OCI-M1 (cell line): ENCODE data around the gene ANO6.
"Not testable (repeated sequence)": the region's sequence is repeated elsewhere in the genome, so short reads cannot be mapped to it uniquely, and the experiment has no call there.

Experiments
- DNase-seq: peaks from one replicate; lab custom pipeline; 2025; lab: John Stamatoyannopoulos, UW

Gene ANO6

GRCh38 chr12:45348311-45348710, 132.4 kb downstream of the ANO6 start:
- no peak for DNase-seq

DNA sequence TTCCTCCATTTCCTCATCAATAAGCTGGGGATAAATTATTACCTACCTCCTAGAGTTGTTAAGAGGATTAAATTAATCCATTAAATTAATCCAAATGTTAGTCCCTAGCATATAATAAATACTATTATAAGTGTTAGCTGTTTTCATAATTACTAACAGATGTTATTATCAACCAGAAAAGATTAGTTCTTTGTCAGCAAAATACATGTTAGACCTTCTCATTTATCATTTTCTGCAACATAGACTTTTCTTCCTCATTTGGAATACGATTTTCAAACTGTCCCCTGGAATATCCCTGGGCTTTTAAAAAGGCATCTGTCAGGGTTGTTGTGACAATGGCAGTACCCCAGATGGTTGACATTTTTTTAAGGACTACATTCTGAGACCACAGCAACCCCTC, 133.1 kb downstream of the ANO6 start:
- DNase-seq = no peak

GRCh38 chr12:45349916-45350315, 134.0 kb downstream of the ANO6 start:
- no peak for DNase-seq

GRCh38 chr12:45350861-45351260, 135.0 kb downstream of the ANO6 start:
- no peak for DNase-seq

GRCh38 chr12:45351921-45352670, 136.2 kb downstream of the ANO6 start:
- no peak for DNase-seq

- DNase-seq = no peak
Observed at GRCh38 chr12:45353944-45354343, 138.0 kb downstream of the ANO6 start.

GRCh38 chr12:45354399-45354798, 138.5 kb downstream of the ANO6 start:
- no peak for DNase-seq

GRCh38 chr12:45355730-45356129, 139.8 kb downstream of the ANO6 start:
- DNase-seq = no peak

DNA sequence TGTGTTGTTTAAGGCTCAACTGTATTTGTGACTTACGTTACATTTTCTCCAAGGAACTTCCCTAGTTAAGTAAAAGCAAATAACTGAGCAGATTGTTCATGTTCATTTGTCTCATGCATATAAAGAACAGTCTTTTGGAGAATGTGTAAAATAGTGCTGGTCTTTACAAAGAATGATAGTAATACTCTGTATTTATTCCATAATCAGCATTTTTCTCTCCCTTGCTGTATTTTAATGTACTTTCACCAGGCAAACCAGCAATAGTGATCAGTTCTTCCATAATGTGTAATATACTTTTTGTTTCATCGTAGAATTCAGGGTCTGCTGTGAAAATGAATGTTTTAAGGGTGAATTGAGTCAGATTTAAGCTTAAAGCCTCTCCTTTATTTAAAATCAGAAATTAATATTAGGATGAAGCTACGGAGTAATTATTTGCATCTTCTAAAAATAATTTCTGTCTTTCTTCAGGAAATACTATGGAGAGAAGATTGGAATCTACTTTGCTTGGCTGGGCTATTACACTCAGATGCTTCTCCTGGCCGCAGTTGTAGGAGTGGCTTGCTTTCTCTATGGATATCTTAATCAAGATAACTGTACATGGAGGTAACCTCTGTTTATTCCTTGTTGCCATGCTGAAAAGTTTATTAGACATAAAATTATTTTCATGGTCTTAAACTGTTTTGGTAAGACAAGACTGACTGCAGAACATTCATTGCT, 141.1 kb downstream of the ANO6 start:
- no peak for DNase-seq

- DNase-seq = no peak
Observed at GRCh38 chr12:45357539-45358417, 141.9 kb downstream of the ANO6 start.

GRCh38 chr12:45362291-45362690, 146.4 kb downstream of the ANO6 start:
- DNase-seq = no peak

- peak; percentile 1 for DNase-seq
Observed at GRCh38 chr12:45363903-45364302, 148.0 kb downstream of the ANO6 start.

DNA sequence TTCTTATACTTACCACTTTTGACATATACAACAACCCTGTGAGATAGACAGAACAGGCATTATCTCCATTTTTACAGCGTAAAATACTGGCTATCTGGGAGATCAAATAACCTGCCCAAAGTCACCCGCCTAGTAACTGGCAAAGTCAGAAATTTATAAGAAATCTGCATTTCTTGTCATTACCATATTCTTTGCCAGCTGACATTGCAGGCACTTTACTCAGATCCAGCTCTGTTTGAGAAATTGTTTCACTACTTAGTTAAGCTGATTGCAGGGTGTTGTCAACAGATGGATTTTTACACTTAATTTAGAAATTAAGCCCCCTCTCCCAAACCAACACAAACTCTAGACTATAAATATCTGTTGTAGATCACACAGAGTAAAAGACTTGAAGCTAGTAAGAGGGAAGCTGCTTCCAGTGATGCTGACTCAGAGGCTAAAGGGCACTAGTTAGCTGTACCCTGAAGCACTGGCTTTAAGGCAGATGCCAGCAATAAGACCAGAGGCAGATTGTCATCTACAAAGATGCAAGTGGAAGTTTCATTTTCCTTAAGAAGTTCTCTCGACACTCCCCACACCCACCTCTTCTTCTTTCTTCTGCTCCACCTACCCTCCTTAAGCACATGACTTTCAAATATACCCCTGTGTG, 153.1 kb downstream of the ANO6 start:
- peak; percentile 69 for DNase-seq

- no peak for DNase-seq
Observed at GRCh38 chr12:45377815-45378214, 161.9 kb downstream of the ANO6 start.

DNA sequence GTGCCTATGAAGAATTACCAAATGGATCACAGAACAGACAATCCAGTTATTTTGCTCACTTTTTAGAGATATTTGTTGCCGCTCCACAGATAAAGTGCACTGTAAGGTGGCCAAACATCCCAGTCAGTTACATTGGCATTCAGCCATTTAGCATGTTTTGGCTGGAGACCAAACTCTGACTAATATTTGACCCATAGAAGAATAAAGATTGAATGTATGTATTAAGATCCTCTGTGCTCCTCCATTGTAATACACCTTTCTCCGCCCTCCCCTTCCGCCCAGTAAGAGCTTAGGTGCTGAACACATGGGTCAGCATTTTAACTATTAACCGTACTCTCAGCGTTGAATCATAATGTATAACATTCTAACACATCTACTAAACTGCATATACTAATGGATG, 163.4 kb downstream of the ANO6 start:
- DNase-seq = no peak

DNA sequence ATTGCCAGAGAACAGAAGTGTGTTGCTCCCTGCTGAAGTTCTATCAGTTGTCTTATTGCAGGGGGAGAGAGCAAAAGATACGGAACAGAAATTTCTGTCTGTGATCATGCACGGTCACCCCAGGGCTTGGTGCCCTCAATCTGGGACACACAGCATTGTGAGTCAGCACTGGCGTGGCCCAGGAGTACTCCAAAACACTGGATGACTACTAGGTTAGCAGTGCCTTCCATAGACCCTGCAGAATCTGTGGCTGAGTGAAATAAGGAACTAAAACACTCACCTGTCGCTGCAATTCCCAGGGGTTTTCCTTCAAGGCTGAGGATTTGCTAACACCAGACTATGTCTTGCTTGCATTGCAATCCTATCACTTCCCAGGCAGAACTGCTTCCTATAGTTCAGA, 165.5 kb downstream of the ANO6 start:
- DNase-seq = no peak

- peak; percentile 41 for DNase-seq
Observed at GRCh38 chr12:45388545-45388944, 172.7 kb downstream of the ANO6 start.

DNA sequence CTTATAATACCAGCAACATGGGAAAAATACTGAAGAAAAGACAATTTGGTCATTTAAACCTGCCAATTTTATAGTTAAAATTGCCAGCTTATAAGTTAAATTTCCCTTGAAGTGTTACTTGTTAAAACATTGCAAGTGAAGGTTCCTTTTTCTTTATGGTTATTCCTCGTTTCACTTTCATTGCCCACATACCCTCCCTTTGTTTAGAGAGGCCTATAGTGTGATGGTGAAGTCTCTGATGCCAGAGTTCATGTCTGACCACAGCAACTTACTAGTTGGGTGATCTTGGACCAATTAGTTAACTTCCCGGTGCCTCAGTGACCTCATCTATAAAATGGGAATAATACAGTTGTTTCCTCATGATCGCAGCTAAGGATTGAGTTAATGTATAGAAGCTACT, 173.5 kb downstream of the ANO6 start:
- DNase-seq = no peak

DNA sequence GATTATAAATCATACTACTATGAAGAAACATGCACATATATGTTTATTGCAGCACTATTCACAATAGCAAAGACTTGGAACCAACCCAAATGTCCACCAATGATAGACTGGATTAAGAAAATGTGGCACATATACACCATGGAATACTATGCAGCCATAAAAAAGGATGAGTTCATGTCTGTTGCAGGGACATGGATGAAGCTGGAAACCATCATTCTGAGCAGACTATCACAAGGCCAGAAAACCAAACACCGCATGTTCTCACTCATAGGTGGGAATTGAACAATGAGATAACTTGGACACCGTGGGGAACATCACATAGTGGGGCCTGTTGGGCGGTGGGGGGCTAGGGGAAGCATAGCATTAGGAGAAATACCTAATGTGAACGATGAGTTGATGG, 181.6 kb downstream of the ANO6 start:
- DNase-seq = not testable (repeated sequence)

- DNase-seq = no peak
Observed at GRCh38 chr12:45398552-45398951, 182.7 kb downstream of the ANO6 start.

- DNase-seq = no peak
Observed at GRCh38 chr12:45400991-45401390, 185.1 kb downstream of the ANO6 start.

- no peak for DNase-seq
Observed at GRCh38 chr12:45402288-45402687, 186.4 kb downstream of the ANO6 start.
